ENCODE measurements around the gene PEX7.

Gene PEX7

GRCh38 chr6:136897071-136897470, 74.7 kb downstream of the PEX7 start:
- no peak for TF ChIP-seq CREB1 (IDR thresholded peaks at IDR 0.05; ENCODE audit: low read depth)
- no peak for TF ChIP-seq MAX (IDR thresholded peaks at IDR 0.05)
- no peak for TF ChIP-seq REST (IDR thresholded peaks at IDR 0.05; ENCODE audit: low read depth)
- TF ChIP-seq NFIC (IDR thresholded peaks at IDR 0.05): no peak
- no peak for TF ChIP-seq TAF1 (IDR thresholded peaks at IDR 0.05; ENCODE audit: low read depth)
- TF ChIP-seq USF1 (IDR thresholded peaks at IDR 0.05): no peak
- no peak for TF ChIP-seq EP300 (IDR thresholded peaks at IDR 0.05; ENCODE audit: borderline replicate concordance)
- no peak for TF ChIP-seq RAD21 (IDR thresholded peaks at IDR 0.05; ENCODE audit: low read depth)
- no peak for TF ChIP-seq FOXM1 (IDR thresholded peaks at IDR 0.05; ENCODE audit: borderline replicate concordance, low read depth)
- no peak for TF ChIP-seq EGR1 (IDR thresholded peaks at IDR 0.05)

- TF ChIP-seq YY1 (IDR thresholded peaks at IDR 0.05; ENCODE audit: low read depth) (no peak), MAX (IDR thresholded peaks at IDR 0.05) (no peak), TAF1 (IDR thresholded peaks at IDR 0.05; ENCODE audit: low read depth) (no peak), NFIC (IDR thresholded peaks at IDR 0.05) (no peak), CEBPB (IDR thresholded peaks at IDR 0.05) (no peak), EGR1 (IDR thresholded peaks at IDR 0.05) (no peak), TCF12 (IDR thresholded peaks at IDR 0.05; ENCODE audit: low read depth) (no peak), USF1 (IDR thresholded peaks at IDR 0.05) (no peak), ZBTB7A (IDR thresholded peaks at IDR 0.05; ENCODE audit: low read depth) (no peak), TEAD4 (IDR thresholded peaks at IDR 0.05) (no peak), FOXM1 (IDR thresholded peaks at IDR 0.05; ENCODE audit: borderline replicate concordance, low read depth) (no peak), EP300 (IDR thresholded peaks at IDR 0.05; ENCODE audit: borderline replicate concordance) (no peak), CREB1 (IDR thresholded peaks at IDR 0.05; ENCODE audit: low read depth) (no peak), REST (IDR thresholded peaks at IDR 0.05; ENCODE audit: low read depth) (no peak), RAD21 (IDR thresholded peaks at IDR 0.05; ENCODE audit: low read depth) (no peak)
These were observed 78.9 kb downstream of the PEX7 start for GRCh38 chr6:136901212-136901784.

- TF ChIP-seq EP300 (IDR thresholded peaks at IDR 0.05; ENCODE audit: borderline replicate concordance) (no peak), REST (IDR thresholded peaks at IDR 0.05; ENCODE audit: low read depth) (no peak), TCF12 (IDR thresholded peaks at IDR 0.05; ENCODE audit: low read depth) (no peak), CEBPB (IDR thresholded peaks at IDR 0.05) (no peak), RAD21 (IDR thresholded peaks at IDR 0.05; ENCODE audit: low read depth) (no peak), USF1 (IDR thresholded peaks at IDR 0.05) (no peak), FOXM1 (IDR thresholded peaks at IDR 0.05; ENCODE audit: borderline replicate concordance, low read depth) (no peak), TAF1 (IDR thresholded peaks at IDR 0.05; ENCODE audit: low read depth) (no peak), YY1 (IDR thresholded peaks at IDR 0.05; ENCODE audit: low read depth) (no peak), CREB1 (IDR thresholded peaks at IDR 0.05; ENCODE audit: low read depth) (no peak), NFIC (IDR thresholded peaks at IDR 0.05) (no peak), ZBTB7A (IDR thresholded peaks at IDR 0.05; ENCODE audit: low read depth) (no peak), TEAD4 (IDR thresholded peaks at IDR 0.05) (no peak), MAX (IDR thresholded peaks at IDR 0.05) (no peak)
These were observed 92.6 kb downstream of the PEX7 start for GRCh38 chr6:136914947-136915346.

GRCh38 chr6:136918706-136919105, 96.3 kb downstream of the PEX7 start:
- TF ChIP-seq RAD21 (IDR thresholded peaks at IDR 0.05; ENCODE audit: low read depth) (no peak), ZBTB7A (IDR thresholded peaks at IDR 0.05; ENCODE audit: low read depth) (no peak), USF1 (IDR thresholded peaks at IDR 0.05) (no peak), REST (IDR thresholded peaks at IDR 0.05; ENCODE audit: low read depth) (no peak), MAX (IDR thresholded peaks at IDR 0.05) (no peak)
